BLaER1 treated with 17β-estradiol and CSF1 and Interleukin-3, amounts not matched to agents 10 nM and 100 nM (cell line): Measurements from ENCODE around the gene OVOL3.

ENCODE experiments used
- H3K27ac ChIP-seq, 11 experiments: shearing (Covaris generic); formaldehyde crosslinking; 2 replicates each; pipeline ENCODE4 v1.8.1; 2022
- H3K27me3 ChIP-seq, 11 experiments: shearing (Covaris generic); formaldehyde crosslinking; 2 replicates each; pipeline ENCODE4 v1.8.1; 2022
- H3K36me3 ChIP-seq, 11 experiments: shearing (Covaris generic); formaldehyde crosslinking; 2 replicates each; pipeline ENCODE4 v1.8.1; 2022
- H3K4me1 ChIP-seq, 10 experiments: shearing (Covaris generic); formaldehyde crosslinking; 2 replicates each; pipeline ENCODE4 v1.8.1; 2022
- H3K4me2 ChIP-seq, 11 experiments: shearing (Covaris generic); formaldehyde crosslinking; 2 replicates each; pipeline ENCODE4 v1.8.1; 2022
- H3K4me3 ChIP-seq, 10 experiments: shearing (Covaris generic); formaldehyde crosslinking; 2 replicates each; pipeline ENCODE4 v1.8.1; 2022
- H3K9ac ChIP-seq, 11 experiments: shearing (Covaris generic); formaldehyde crosslinking; 2 replicates each; pipeline ENCODE4 v1.8.1; 2022
- H3K9me3 ChIP-seq, 11 experiments: shearing (Covaris generic); formaldehyde crosslinking; replicated peaks in 1 of 11; 2 replicates each; pipeline ENCODE4 v1.8.1; 2022
- H4K20me1 ChIP-seq, 11 experiments: shearing (Covaris generic); formaldehyde crosslinking; 2 replicates each; pipeline ENCODE4 v1.8.1; 2022
- Cebpa-rat ChIP-seq, 11 experiments: shearing (Covaris generic); IDR thresholded peaks; 2 replicates each; pipeline ENCODE4 v1.8.1; 2022

The OVOL3 gene

DNA sequence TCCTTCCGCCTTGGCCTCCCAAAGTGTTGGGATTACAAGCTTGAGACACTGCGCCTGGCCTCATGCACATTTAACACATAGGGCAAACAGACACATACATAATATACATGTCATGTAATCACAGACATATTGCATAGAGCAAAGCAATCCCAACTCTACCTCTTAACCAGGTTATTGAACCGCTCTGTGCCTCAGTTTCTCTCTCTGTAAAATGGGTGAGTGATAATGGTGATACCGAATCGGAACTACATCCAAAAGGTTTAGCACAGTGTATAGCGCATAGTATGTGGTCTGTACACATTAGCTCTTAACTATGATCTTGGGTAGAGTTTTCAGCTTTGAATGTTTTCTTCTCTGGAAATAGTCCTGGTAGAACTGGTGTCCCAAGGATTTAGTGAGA, 33.7 kb downstream of the OVOL3 start:
- no peaks in the 10 kb centered on the region for H3K27me3 ChIP-seq
- no peaks in the 10 kb centered on the region for H3K9me3 ChIP-seq
- peaks cover 20 to 78% (median 58%) of the 10 kb centered on the region in 11 experiments for H4K20me1 ChIP-seq
- TF ChIP-seq Cebpa-rat (IDR thresholded peaks at IDR 0.05): no peak
- peaks cover 73 to 83% (median 77%) of the 10 kb centered on the region in 11 experiments for H3K36me3 ChIP-seq
- no peak overlapping the region for H3K9ac ChIP-seq
- H3K4me3 ChIP-seq: no peak overlapping the region
- H3K27ac ChIP-seq: no peak overlapping the region
- H3K4me1 ChIP-seq: peaks cover 8 to 13% (median 9%) of the 10 kb centered on the region in 10 experiments
- H3K4me2 ChIP-seq: no peak overlapping the region

DNA sequence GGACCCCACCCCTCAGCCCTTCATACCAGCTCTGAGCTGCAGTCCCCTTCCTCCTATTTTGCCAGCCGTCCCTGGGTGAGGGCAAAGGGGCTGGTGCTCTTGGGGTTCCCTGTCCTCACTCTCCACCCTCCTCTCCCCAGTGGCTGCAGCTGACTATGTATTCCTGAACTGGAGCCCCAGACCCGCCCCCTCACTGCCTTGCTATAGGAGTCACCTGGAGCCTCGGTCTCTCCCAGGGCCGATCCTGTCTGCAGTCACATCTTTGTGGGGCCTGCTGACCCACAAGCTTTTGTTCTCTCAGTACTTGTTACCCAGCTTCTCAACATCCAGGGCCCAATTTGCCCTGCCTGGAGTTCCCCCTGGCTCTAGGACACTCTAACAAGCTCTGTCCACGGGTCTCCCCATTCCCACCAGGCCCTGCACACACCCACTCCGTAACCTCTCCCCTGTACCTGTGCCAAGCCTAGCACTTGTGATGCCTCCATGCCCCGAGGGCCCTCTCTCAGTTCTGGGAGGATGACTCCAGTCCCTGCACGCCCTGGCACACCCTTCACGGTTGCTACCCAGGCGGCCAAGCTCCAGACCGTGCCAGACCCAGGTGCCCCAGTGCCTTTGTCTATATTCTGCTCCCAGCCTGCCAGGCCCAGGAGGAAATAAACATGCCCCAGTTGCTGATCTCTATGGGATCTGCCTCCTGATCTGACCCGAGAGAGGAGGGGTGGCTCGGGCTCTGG, 38.9 kb downstream of the OVOL3 start:
- Histone ChIP-seq H3K4me3 (no peak overlapping the region), H3K36me3 (peaks cover 75 to 98% (median 87%) of the 10 kb centered on the region in 11 experiments), H3K4me2 (no peak overlapping the region), H3K9me3 (no peaks in the 10 kb centered on the region), H3K4me1 (no peaks in the 10 kb centered on the region), H4K20me1 (peaks cover 6 to 88% (median 46%) of the 10 kb centered on the region in 11 experiments; a peak in 18 of 22 replicates), H3K27me3 (no peaks in the 10 kb centered on the region), H3K9ac (peak overlapping the region in 1 of 11 experiments; percentile 7; a peak in 1 of 22 replicates), H3K27ac (no peak overlapping the region)
- no peak for TF ChIP-seq Cebpa-rat (IDR thresholded peaks at IDR 0.05)

GRCh38 chr19:36150586-36150985, 39.6 kb downstream of the OVOL3 start:
- peaks cover 68 to 91% (median 80%) of the 10 kb centered on the region in 11 experiments for H3K36me3 ChIP-seq
- H3K27me3 ChIP-seq: no peaks in the 10 kb centered on the region
- TF ChIP-seq Cebpa-rat (IDR thresholded peaks at IDR 0.05): no peak
- no peak overlapping the region for H3K27ac ChIP-seq
- no peak overlapping the region for H3K4me2 ChIP-seq
- peak overlapping the region in 1 of 11 experiments; percentile 4; a peak in 1 of 22 replicates for H3K9ac ChIP-seq
- H3K4me3 ChIP-seq: no peak overlapping the region
- H4K20me1 ChIP-seq: peaks cover 6 to 80% (median 42%) of the 10 kb centered on the region in 11 experiments; a peak in 18 of 22 replicates
- H3K4me1 ChIP-seq: no peaks in the 10 kb centered on the region
- H3K9me3 ChIP-seq: no peaks in the 10 kb centered on the region

DNA sequence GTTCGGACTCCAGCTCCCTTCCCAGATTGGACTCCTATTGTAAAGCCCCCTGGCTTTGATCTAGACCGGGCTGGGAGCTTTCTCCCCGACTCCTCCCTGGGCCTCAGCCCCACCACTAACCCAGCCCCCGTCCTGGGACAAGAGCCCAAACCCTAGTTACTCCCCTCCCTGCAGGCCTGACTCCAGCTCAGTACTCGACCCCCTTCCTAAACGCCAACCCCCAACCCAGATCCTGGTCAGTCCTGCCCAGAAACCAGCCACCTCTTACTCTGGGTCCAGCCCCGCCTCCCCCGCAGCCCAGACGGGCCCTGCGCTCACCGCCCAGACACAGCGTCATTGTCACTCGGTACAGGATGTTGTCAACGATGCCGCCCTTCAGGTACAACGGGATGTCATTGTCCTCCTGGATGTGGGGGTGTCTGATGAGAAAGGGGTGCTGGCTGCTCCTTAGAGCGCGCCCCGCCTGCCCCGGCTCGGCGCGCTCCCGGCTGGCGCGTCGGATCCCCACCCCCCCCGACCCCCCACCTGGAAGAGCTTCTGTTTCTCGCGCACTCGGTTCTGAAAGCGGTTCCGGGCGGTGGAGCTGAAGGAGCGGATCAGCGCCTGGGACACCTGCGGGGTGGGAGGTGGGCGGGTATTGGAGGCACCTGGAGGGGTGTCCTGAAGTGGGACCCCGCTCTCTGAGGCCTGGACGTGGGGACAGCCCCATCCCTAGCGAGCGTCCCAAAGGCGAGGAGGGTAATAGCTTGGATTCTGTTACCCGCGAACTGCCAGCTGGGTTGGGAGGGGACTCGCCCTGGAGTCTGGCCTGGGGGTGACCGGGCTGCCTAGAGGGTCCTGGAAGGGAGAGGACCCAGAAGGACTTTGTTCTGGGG, 40.4 kb downstream of the OVOL3 start:
- no peak overlapping the region for H3K9ac ChIP-seq
- H3K4me2 ChIP-seq: no peak overlapping the region

DNA sequence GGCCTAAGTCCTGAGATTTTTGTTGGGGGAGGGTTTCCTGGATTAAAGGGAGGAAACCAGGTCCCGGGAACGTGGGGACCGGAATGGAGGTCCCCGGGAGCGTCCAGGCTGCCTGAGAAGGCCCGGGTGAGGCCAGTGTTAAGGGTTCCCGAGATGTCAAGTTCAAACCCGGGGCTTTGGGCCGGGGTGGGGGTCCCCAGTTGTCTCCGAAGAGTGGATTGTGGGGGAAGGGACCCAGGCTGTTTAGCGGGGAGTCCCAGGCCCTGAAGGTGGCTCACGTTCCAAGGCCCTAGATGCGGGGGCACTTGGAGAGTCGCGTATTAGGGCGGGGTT, 41.0 kb downstream of the OVOL3 start:
- no peaks in the 10 kb centered on the region for H3K9me3 ChIP-seq
- H3K27ac ChIP-seq: no peak overlapping the region
- no peaks in the 10 kb centered on the region for H3K27me3 ChIP-seq
- no peak overlapping the region for H3K4me2 ChIP-seq
- H4K20me1 ChIP-seq: peaks cover 0 to 67% (median 28%) of the 10 kb centered on the region in 11 experiments; a peak in 17 of 22 replicates
- TF ChIP-seq Cebpa-rat (IDR thresholded peaks at IDR 0.05): no peak
- H3K36me3 ChIP-seq: peaks cover 54 to 77% (median 66%) of the 10 kb centered on the region in 11 experiments
- H3K4me3 ChIP-seq: no peak overlapping the region
- no peak overlapping the region for H3K9ac ChIP-seq
- no peaks in the 10 kb centered on the region for H3K4me1 ChIP-seq

More for the DNA sequence above, 40.4 kb downstream of the OVOL3 start:
- Histone ChIP-seq H3K36me3 (peaks cover 60 to 83% (median 72%) of the 10 kb centered on the region in 11 experiments), H4K20me1 (peaks cover 3 to 73% (median 34%) of the 10 kb centered on the region in 11 experiments; a peak in 18 of 22 replicates), H3K9me3 (no peaks in the 10 kb centered on the region), H3K4me3 (no peak overlapping the region), H3K27ac (no peak overlapping the region), H3K4me1 (no peaks in the 10 kb centered on the region), H3K27me3 (no peaks in the 10 kb centered on the region)
- no peak for TF ChIP-seq Cebpa-rat (IDR thresholded peaks at IDR 0.05)

- Histone ChIP-seq H3K9me3 (no peaks in the 10 kb centered on the region), H3K4me3 (no peak within 1 kb of the TSS), H3K36me3 (peaks cover 49 to 71% (median 60%) of the 10 kb centered on the region in 11 experiments), H3K27me3 (no peaks in the 10 kb centered on the region), H3K4me1 (no peaks in the 10 kb centered on the region), H4K20me1 (peaks cover 0 to 61% (median 28%) of the 10 kb centered on the region in 11 experiments; a peak in 16 of 22 replicates), H3K27ac (no peak within 1 kb of the TSS), H3K4me2 (no peak within 1 kb of the TSS), H3K9ac (no peak within 1 kb of the TSS)
- no peak for TF ChIP-seq Cebpa-rat (IDR thresholded peaks at IDR 0.05)
Measured at GRCh38 chr19:36152352-36153091, 41.6 kb downstream of the OVOL3 start, which contains the start of gene COX7A1. Gene COX7A1, minus strand, starts transcription at chr19:36152447. Its CDS starts 40 bp downstream, at chr19:36152407.

DNA sequence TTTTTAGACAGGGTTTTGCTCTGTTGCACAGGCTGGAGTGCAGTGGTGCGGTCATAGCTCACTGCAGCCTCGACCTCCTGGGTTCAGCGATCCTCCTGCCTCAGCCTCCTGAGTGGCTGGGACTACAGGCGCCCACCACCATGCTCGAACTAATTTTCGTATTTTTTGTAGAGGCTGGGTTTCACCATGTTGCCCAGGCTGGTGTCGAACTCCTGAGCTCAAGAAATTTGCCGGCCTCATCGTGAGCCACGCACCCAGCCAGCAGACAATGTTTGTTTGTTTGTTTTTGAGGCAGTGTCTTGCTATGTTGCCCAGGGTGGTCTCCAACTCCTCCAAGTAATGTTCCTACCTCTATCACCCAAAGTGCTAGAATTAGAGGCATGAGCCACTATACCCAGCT, 42.2 kb downstream of the OVOL3 start:
- no peak overlapping the region for H3K4me3 ChIP-seq
- TF ChIP-seq Cebpa-rat (IDR thresholded peaks at IDR 0.05): no peak
- no peak overlapping the region for H3K4me2 ChIP-seq

GRCh38 chr19:36160821-36161596, 50.1 kb downstream of the OVOL3 start:
- H3K9ac ChIP-seq: no peak overlapping the region
- no peak for TF ChIP-seq Cebpa-rat (IDR thresholded peaks at IDR 0.05)
- H3K9me3 ChIP-seq: no peaks in the 10 kb centered on the region
- no peak overlapping the region for H3K4me2 ChIP-seq
- H4K20me1 ChIP-seq: no peaks in the 10 kb centered on the region
- H3K27me3 ChIP-seq: no peaks in the 10 kb centered on the region
- H3K36me3 ChIP-seq: peaks cover 11 to 38% (median 24%) of the 10 kb centered on the region in 11 experiments; a peak in 21 of 22 replicates
- no peak overlapping the region for H3K27ac ChIP-seq
- no peaks in the 10 kb centered on the region for H3K4me1 ChIP-seq
- H3K4me3 ChIP-seq: no peak overlapping the region

More for the DNA sequence above, 42.2 kb downstream of the OVOL3 start:
- H3K9ac ChIP-seq: no peak overlapping the region
- H4K20me1 ChIP-seq: peaks cover 0 to 55% (median 24%) of the 10 kb centered on the region in 11 experiments; a peak in 16 of 22 replicates
- no peaks in the 10 kb centered on the region for H3K9me3 ChIP-seq
- no peak overlapping the region for H3K27ac ChIP-seq
- H3K36me3 ChIP-seq: peaks cover 43 to 65% (median 54%) of the 10 kb centered on the region in 11 experiments
- H3K27me3 ChIP-seq: no peaks in the 10 kb centered on the region
- no peaks in the 10 kb centered on the region for H3K4me1 ChIP-seq
